ENCODE measurements around the gene PRR5L.

GRCh38 chr11:36316049-36316448, 20.0 kb downstream of the PRR5L start:
- TF ChIP-seq CTCF (tag by site-specific recombination; IDR thresholded peaks at IDR 0.05) (no peak), ZNF350 (tag by site-specific recombination; IDR thresholded peaks at IDR 0.05) (no peak), ZNF449 (tag by site-specific recombination; IDR thresholded peaks at IDR 0.05) (no peak), ZNF530 (tag by site-specific recombination; IDR thresholded peaks at IDR 0.05; ENCODE audit: low read depth) (no peak), TCF7L2 (IDR thresholded peaks at IDR 0.05; ENCODE audit: borderline replicate concordance, low read depth, low read length) (no peak), ZNF362 (tag by site-specific recombination; IDR thresholded peaks at IDR 0.05) (no peak), PBX3 (CRISPR knock-in tag; IDR thresholded peaks at IDR 0.05) (no peak), ZNF23 (tag by site-specific recombination; IDR thresholded peaks at IDR 0.05; ENCODE audit: borderline replicate concordance) (no peak), ZBTB44 (tag by site-specific recombination; IDR thresholded peaks at IDR 0.05) (no peak)

Data from HEK293 (cell line).